Measurements from ENCODE around the gene PLPP3. TPM values are rescaled to one million over a fixed set of nuclear protein-coding genes. Genes with fewer than 3 reads are reported as not detected.

PLPP3 gene
- total and polyA plus RNA-seq, 2 of the 8 experiments (the other 6 are each of a cell fraction or from before 2014, with no cell fraction given), result 33.2 to 42.0 TPM

GRCh38 chr1:56557746-56558145 is 21.6 kb downstream of the PLPP3 start (continued):
- TF ChIP-seq CHD7 (IDR thresholded peaks at IDR 0.05; ENCODE audit: insufficient replicate concordance, low read length) (no peak), EZH2 (IDR thresholded peaks at IDR 0.05; ENCODE audit: low read depth, low read length, severe bottlenecking) (no peak), ATF3 (IDR thresholded peaks at IDR 0.05; ENCODE audit: insufficient read depth, low read depth, low read length) (no peak), BRCA1 (IDR thresholded peaks at IDR 0.05; ENCODE audit: low read depth, low read length) (no peak), RNF2 (IDR thresholded peaks at IDR 0.05; ENCODE audit: borderline replicate concordance, low read depth, low read length, missing control alignments, poor library complexity, severe bottlenecking) (no peak), RAD21 (IDR thresholded peaks at IDR 0.05 in 1 of 2, conservative IDR thresholded peaks at IDR 0.05 in 1 of 2; ENCODE audit: low read depth in 2 of 2, low read length in 2 of 2) (no peak), RFX5 (IDR thresholded peaks at IDR 0.05; ENCODE audit: borderline replicate concordance, low read depth, low read length) (no peak), EP300 (IDR thresholded peaks at IDR 0.05; ENCODE audit: borderline replicate concordance in 1 of 2, low read depth in 2 of 2, low read length in 2 of 2) (no peak), PHF8 (conservative IDR thresholded peaks at IDR 0.05; ENCODE audit: low read depth, low read length) (no peak)

All from H1 (cell line).